ACHN (cell line): ENCODE results near the gene NKX2-3.

Experiments
- DNase-seq: peaks from one replicate; pipeline ENCODE4 v3.0.0-alpha.2; 2015
- in situ Hi-C: cut with HindIII; loops from 2 replicates; pipeline ENCODE4 v1.10.0; 2017; ENCODE audit warnings: low sequenced_read_pairs, low pct_ligation_motif_present, low pct_unique_long_range_greater_than_20kb

The NKX2-3 gene

GRCh38 chr10:99536338-99537085 is 3.8 kb downstream of the NKX2-3 start:
- no peak for DNase-seq
- in situ Hi-C loops, result no loop called here

GRCh38 chr10:99537086-99537988 is 4.6 kb downstream of the NKX2-3 start:
- peak; percentile 12 for DNase-seq
- in situ Hi-C loops, result no loop called here

DNA sequence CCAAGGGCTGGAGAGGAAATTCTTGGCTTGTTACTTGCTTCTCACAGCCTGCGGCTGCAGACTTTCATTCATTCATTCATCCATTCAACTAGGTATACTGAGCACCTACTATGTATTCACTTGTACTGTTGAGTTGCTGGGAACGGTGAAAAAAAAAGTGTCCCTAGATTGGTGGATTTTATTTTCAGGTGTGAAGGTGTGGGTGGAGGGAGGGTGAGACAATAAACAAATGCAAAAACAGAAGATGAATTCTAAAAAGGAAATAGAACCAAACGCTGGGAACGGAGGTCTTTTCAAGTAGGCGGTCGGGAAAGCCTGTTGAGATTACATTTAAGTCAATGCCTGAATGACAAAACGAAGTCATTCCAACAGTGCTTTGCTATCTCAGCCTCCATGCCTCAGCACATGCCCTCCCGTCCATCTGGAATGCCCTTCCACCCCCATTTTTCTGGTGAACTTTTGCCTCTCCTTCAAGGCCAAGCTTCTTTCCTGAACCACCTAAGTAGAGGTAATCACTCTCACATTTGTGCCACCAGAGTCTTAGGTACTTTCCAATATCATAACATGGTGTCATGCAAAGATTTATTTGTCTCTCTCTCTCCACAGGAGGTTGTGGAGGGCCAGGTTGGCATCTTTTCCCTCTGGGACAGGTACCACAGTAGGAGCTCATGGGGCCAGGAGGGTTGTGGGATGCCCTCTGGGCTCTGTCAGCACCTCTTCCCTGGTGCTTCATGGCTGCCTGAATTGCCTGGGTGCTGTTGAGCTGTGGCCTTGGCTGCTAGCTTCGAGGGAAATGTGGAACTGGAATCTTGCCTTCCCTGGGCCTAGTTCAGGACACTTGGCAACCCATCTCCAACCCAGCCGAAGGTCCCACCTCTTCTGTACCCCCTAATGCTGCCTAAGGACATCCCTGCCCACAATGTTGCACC is 5.5 kb downstream of the NKX2-3 start:
- in situ Hi-C loops, result no loop called here

GRCh38 chr10:99539120-99539519 is 6.4 kb downstream of the NKX2-3 start:
- in situ Hi-C loops, result no loop called here

More for the DNA sequence above, 5.5 kb downstream of the NKX2-3 start:
- no peak for DNase-seq

GRCh38 chr10:99539820-99540219 is 7.1 kb downstream of the NKX2-3 start:
- in situ Hi-C loops, result no loop called here
- DNase-seq, result no peak

More at GRCh38 chr10:99539120-99539519, 6.4 kb downstream of the NKX2-3 start:
- DNase-seq, result no peak

GRCh38 chr10:99540306-99540656 is 7.5 kb downstream of the NKX2-3 start:
- in situ Hi-C loops, result no loop called here
- DNase-seq, result no peak

DNA sequence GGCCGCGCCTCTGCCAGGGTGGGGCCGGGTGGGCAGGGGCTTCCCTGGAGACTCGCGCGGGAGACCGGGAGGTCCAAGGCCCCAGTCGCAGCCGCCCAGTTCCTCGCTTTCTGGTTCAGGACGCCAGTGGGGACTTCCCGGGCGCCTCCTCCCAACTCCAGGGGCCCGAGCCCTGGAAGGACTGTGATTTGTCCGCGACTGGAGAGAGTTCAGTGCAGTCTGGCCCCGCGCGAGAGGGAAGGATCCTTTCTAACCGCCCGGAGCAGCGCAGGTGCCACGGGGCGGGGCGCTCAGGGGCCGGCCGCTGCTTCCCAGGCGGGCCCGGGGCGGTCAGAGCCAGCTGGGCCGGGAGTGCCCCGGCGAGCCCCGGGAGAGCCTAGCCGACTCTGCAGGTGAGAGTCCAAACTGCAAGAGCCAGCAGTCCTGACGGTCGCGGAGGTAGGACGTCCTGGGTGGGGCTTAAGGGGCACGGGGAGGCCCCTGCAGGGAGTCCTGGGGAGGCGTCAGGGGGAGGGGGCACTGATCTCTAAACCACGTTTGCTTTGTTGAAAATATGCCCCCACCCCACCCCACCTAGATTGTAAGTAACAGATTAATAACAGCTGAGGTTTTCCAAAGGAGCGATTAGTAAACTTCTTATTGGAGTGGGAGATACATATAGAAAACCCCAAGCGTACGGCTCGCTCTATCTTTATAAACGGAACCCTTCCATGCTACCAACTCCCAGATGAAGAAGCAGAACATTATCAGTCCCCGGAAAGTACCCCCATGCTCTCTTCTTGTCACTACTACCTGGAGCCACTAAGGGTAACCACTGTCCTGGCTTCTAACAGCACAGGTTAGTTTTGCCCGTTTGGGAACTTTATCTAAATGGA is 8.2 kb downstream of the NKX2-3 start:
- peak; percentile 20 for DNase-seq
- in situ Hi-C loops, result no loop called here

DNA sequence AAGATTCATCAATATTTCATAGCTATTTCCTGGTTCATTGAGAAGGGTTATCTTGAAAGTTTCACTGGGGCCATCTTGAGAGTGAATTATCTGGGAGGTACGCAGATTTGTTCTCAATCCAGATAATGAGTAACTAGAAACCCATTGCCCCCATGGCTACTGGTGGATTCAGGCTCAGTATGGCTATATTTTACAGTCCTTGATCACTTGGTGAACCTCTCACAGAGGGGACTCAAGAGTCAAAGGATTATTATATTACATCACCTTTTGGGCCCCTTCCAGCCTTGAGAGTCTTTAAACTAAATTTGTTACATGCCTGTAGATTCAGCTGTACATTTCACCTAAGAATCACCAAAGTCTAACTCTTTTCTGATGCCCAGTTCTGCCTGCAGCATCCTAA is 11.6 kb downstream of the NKX2-3 start:
- in situ Hi-C loops, result no loop called here
- DNase-seq, result no peak

- peak; percentile 51 for DNase-seq
- in situ Hi-C loops, result no loop called here
Observed at GRCh38 chr10:99548041-99548530, 15.3 kb downstream of the NKX2-3 start.

- no peak for DNase-seq
- in situ Hi-C loops, result no loop called here
Observed at GRCh38 chr10:99551158-99551557, 18.4 kb downstream of the NKX2-3 start.

DNA sequence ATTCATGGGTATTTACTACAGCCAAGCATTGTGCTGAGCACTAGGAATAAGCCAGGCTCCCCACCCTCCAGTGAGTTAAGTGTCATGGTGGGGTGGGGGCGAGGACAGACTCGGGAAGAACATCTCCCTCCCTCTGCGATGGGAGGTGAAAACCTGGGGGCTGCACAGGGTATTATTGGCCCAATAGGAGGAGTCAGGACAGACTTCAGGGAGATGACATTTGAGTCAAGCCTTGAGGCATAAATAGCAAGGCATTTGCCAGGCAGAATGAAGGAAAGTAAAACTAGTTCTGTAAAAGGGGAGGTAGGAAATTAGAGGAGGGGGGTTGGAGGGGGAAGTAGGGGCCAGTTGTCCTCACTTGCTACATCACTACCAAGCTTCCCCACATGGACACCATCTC is 18.9 kb downstream of the NKX2-3 start:
- DNase-seq, result no peak
- in situ Hi-C loops, result no loop called here

- in situ Hi-C loops, result no loop called here
- no peak for DNase-seq
Observed at GRCh38 chr10:99555371-99555770, 22.6 kb downstream of the NKX2-3 start.

- no peak for DNase-seq
- in situ Hi-C loops, result no loop called here
Observed at GRCh38 chr10:99555825-99556523, 23.2 kb downstream of the NKX2-3 start.

GRCh38 chr10:99557044-99557443 is 24.3 kb downstream of the NKX2-3 start:
- DNase-seq, result no peak
- in situ Hi-C loops, result no loop called here

- DNase-seq, result no peak
- in situ Hi-C loops, result no loop called here
Observed at GRCh38 chr10:99558708-99559107, 26.0 kb downstream of the NKX2-3 start.

DNA sequence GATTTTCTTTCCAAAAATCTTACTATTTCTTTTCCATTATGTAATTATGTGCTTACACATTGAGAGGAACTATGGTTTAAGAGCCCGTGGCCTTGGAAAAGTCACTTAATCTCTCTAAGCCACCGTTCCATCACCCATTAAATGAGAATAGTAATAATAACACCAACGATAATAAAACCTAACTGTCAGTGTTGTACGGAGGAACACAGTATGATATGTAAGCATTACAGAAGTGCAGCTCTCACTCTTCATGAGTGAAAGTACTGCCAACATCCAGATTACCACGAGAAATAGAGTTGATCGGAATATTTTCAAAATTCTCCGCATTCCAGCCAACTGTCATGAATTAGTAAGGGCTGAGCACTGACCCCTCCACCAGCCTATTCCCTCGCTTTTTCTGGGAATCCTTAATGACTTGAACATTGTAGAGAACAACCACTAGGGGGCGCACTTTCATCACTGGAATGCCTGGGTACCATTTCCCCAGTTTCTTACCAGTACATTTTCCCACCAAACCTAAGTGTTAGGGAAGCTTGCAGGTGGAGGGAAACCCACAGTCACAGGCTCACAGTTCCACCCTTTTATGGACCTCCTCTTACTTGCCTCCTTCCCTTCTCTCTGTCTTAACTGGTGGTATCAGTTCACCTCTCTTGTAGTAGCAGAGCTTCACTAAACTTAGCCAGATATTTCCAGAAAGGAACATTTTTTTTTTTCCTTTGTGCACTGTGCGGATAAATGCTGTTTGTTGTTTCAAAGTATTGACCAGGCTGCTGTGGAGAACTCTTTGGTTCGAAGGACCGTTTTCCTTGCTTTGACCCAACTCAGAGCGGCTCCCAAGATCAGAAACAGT is 27.8 kb downstream of the NKX2-3 start:
- peak; percentile 61 for DNase-seq
- in situ Hi-C loops, result no loop called here
